C4-2B (cell line): ENCODE measurements around the gene ZNF618.

ENCODE experiments used
- H3K27ac ChIP-seq: fragments of 450-650 bp; 2 replicates; pipeline ENCODE4 v1.5.1; 2017
- ZFX ChIP-seq: fragments of 450-650 bp; IDR thresholded peaks from 2 replicates; pipeline ENCODE4 v1.6.1; 2017
- TF ChIP-seq, protein P1 (sequence below): fragments of 450-650 bp; conservative IDR thresholded peaks from 2 replicates; pipeline ENCODE4 v1.5.1; 2017; ENCODE audit warnings: mild to moderate bottlenecking

The ZNF618 gene

DNA sequence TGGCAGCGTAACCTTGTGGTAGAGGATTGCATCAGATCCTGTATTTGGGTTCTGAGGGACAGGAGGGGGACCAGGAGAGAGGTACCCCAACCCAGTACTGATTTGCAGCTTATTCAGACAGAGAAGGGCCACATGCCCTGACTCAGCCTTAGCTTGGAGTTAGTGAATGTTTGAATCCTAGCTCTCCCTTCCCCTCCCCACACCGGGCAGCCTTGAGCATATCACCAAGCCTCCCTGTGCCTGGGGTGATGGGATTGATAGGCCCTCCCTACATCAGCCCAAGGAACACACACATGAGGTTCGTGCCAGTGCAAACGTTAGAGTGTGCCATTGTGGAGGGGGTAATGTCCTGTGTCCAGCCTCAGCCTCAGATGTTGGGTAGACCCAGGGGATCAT, 130.0 kb downstream of the ZNF618 start:
- TF ChIP-seq, protein P1, sequence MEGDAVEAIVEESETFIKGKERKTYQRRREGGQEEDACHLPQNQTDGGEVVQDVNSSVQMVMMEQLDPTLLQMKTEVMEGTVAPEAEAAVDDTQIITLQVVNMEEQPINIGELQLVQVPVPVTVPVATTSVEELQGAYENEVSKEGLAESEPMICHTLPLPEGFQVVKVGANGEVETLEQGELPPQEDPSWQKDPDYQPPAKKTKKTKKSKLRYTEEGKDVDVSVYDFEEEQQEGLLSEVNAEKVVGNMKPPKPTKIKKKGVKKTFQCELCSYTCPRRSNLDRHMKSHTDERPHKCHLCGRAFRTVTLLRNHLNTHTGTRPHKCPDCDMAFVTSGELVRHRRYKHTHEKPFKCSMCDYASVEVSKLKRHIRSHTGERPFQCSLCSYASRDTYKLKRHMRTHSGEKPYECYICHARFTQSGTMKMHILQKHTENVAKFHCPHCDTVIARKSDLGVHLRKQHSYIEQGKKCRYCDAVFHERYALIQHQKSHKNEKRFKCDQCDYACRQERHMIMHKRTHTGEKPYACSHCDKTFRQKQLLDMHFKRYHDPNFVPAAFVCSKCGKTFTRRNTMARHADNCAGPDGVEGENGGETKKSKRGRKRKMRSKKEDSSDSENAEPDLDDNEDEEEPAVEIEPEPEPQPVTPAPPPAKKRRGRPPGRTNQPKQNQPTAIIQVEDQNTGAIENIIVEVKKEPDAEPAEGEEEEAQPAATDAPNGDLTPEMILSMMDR = no peak
- no peak for TF ChIP-seq ZFX
- H3K27ac ChIP-seq = no peak overlapping the region

DNA sequence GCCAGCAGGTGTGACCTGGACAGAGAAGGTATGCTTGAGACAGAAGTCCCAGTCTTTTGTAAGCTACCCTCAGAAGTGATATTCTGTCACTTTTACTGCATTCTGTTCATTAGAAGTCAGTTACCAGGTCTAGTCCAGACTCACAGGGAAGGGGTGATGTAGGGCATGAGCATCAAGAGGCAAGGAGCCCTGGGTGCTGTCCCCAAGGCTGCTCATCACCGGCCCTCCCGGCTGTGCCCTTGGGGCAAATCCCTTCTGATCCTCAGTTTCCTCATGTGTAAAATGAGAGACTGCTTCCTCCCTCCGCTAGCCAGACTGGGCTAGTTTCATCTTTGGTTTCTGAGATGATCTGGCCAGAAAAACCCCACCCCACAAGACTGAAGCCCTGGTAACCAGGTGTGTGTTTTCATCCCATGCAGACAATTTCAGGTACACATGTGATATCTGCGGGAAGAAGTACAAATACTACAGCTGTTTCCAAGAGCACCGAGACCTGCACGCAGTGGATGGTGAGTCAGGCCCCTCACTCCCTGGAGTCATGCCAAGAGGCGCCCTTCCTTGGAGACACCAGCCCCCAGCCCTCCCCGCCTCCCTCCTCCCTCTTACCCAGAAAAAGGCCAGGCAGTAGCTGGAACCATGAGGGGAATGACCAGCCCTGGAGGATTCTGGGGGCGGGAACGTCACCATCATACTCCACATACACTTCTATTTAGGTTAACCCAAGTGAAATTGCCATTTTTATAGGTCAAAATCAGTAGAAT, 131.0 kb downstream of the ZNF618 start:
- no peak for TF ChIP-seq ZFX
- TF ChIP-seq, protein P1 = no peak
- H3K27ac ChIP-seq = no peak overlapping the region

DNA sequence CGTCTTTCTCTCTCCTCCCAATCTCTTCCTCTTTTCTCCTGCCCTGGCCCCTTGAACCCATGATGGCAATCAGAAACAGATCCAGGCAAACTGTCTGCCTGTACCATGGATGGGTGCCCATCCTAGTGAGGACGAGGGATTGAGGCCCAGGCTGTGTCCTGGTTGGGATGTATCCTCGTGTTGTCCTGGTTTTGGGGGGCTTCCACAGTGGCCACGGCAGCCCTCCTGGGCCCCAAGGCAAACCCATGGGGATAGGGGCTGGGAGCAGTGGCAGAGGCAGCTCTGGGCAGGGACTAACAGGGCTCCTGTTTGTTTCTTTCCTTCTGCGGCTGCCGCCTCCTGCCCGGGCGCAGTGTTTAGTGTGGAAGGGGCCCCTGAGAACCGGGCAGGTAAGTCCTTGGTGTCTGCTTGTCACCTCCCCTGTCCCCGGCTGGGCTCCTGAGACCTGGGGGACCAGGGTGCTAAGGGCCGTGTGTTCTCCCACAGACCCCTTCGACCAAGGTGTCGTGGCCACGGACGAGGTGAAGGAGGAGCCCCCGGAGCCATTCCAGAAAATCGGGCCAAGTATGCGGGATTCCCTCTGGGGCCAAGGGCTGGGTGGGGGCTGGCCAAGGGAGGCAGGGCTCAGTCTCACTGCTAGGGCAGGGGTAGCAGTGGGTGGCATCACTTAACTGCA, 132.0 kb downstream of the ZNF618 start:
- TF ChIP-seq, protein P1 = no peak
- TF ChIP-seq ZFX = no peak
- H3K27ac ChIP-seq = no peak overlapping the region

- TF ChIP-seq, protein P1 = no peak
- no peak for TF ChIP-seq ZFX
- no peak overlapping the region for H3K27ac ChIP-seq
Observed at GRCh38 chr9:114008667-114009410, 132.7 kb downstream of the ZNF618 start.

- no peak for TF ChIP-seq ZFX
- TF ChIP-seq, protein P1 = no peak
- H3K27ac ChIP-seq = no peak overlapping the region
Observed at GRCh38 chr9:114011313-114011712, 135.2 kb downstream of the ZNF618 start.

DNA sequence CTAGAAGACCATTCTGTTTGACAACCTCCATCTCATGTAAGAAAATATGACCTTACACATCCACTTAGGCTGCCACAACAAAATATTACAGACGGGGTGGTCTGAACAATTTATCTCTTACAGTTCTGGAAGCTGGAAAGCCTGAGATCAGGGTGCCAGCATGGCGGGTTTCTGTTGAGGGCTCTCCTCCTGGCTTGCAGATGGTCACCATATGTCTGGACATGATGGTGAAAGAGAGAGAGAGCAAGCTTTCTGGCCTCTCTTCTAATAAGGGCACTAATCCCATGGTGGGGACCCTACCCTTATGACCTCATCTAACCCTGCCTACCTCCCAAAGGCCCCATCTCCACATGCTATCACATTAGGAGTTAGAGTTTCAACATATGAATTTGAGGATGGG, 136.0 kb downstream of the ZNF618 start:
- no peak overlapping the region for H3K27ac ChIP-seq
- no peak for TF ChIP-seq ZFX

DNA sequence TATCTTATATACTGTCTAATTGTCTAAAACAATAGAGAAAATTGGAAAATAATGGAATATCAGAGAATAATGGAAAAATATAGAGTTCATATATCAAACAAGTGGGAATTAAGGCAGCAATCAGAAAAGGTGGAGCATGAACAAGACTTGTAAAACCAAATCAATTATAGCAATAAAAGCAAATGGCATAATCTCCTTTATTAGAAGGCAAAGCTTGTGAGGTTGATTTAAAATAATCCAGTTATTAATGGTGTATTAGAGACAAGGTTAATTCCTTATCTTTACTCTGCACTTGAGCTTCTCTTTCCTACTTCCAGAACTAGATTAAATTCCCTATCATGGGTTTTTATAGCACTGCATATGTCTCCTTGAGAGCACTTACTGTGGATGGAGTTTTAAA, 137.9 kb downstream of the ZNF618 start:
- TF ChIP-seq, protein P1 = no peak
- TF ChIP-seq ZFX = no peak
- no peak overlapping the region for H3K27ac ChIP-seq
